Ovary (tissue), 9 donors: ENCODE measurements around the gene CGN. TPM values are rescaled to one million over a fixed set of nuclear protein-coding genes. Genes with fewer than 3 reads are reported as not detected.

Source experiments
- DNase-seq, 5 donors: peaks; one replicate each; pipeline ENCODE4 v3.0.0-alpha.2; 2019 to 2020
- H3K27ac ChIP-seq, 2 donors: fragments of 200-600 bp; one replicate each; pipeline versions ENCODE4 v1.5.1 to v1.8.0; 2019 to 2022
- H3K27me3 ChIP-seq: fragments of 200-600 bp; one replicate; pipeline ENCODE4 v1.8.0; 2022
- H3K36me3 ChIP-seq: fragments of 200-600 bp; sonication (generic); one replicate; pipeline ENCODE4 v1.5.1; 2019
- H3K4me1 ChIP-seq: one replicate; pipeline ENCODE4 v1.8.1; 2013; ENCODE audit warnings: mild to moderate bottlenecking, moderate library complexity; ENCODE audit not compliant: insufficient read depth
- H3K4me3 ChIP-seq: fragments of 200-600 bp; sonication (generic); one replicate; pipeline ENCODE4 v1.5.1; 2017
- H3K9me3 ChIP-seq, 2 donors: fragments of 200-600 bp in 1 of 2; sonication (generic) in 1 of 2; one replicate each; pipeline versions ENCODE4 v1.5.1 to v1.8.1; 2013 to 2019; ENCODE audit warnings: mild to moderate bottlenecking in 1 of 2, moderate library complexity in 1 of 2
- CTCF ChIP-seq, 3 donors: fragments of 450-650 bp in 2 of 3; fragments of 200-600 bp in 1 of 3; IDR thresholded peaks; one replicate each; pipeline versions ENCODE4 v1.5.1 to v1.8.0; 2016 to 2022; ENCODE audit warnings: antibody characterized with exemption in 3 of 3, mild to moderate bottlenecking in 1 of 3
- EP300 ChIP-seq: sonication (generic); formaldehyde crosslinking; IDR thresholded peaks from one replicate; pipeline ENCODE4 v1.6.1; 2017; ENCODE audit warnings: antibody characterized with exemption
- POLR2A ChIP-seq: fragments of 450-650 bp; IDR thresholded peaks from one replicate; pipeline ENCODE4 v1.6.1; 2017; ENCODE audit warnings: antibody characterized with exemption, mild to moderate bottlenecking, moderate library complexity
- WGBS, 3 donors: extraction: QIAGEN DNeasy Blood & Tissue Kit in 1 of 3; methylation state at CpG; one replicate each; pipeline versions ENCODE4 v1.1.5 to v1.1.7; 2013 to 2017; 5-methylcytosine and 5-hydroxymethylcytosine counted together
- intact Hi-C, 4 donors: fragments of 100-400 bp; cut with DNase I; formaldehyde crosslinking; loops; one replicate each; pipeline versions ENCODE4 v1.11.0 to v1.15.1; 2022 to 2023
- polyA plus RNA-seq, 2 donors: library from polyadenylated mRNA; stranded (reverse); fragments of 200-250 nt in 1 of 2; fragments of 350-450 nt in 1 of 2; fragmentation: Illumina TruSeq in 1 of 2; extraction: RNeasy Lipid Tissue Mini Kit (QIAGEN cat#74804) in 1 of 2; gene quantifications; one replicate each; pipeline ENCODE4 v1.2.3, GENCODE V29; 2013 to 2014
- total RNA-seq, 7 donors: library from RNA; depleted of rRNA in 2 of 7; stranded (reverse); fragments of >200 nt in 2 of 7; fragmentation: NEBNext Ultra II Directional in 3 of 7; extraction: Animal tissue kit (Norgen Biotek cat#: 25700) in 3 of 7; gene quantifications; one replicate each; pipeline versions ENCODE4 v1.1.0 to v1.2.4, GENCODE V29; 2016 to 2023
- donor health status: DM: no; HTN: no; CAD: no; lungs with moderate emphysema.
- donor health status: DM: no; HTN: no; CAD: no.
- donor health status: Bipolar disorder and iron deficiency.
- donor health status: DM: yes; HTN: yes; CAD: no.
- donor health status: DM: no; HTN: no; CAD: no.
- donor health status: DM: yes; HTN: yes; CAD: no.

The CGN gene
- total and polyA plus RNA-seq, 9 donors = 1.0 to 26.8 (median 4.3) TPM

- DNase-seq = no peak
- WGBS, 3 donors = 90 to 91% (median 91%) methylated on average over 3 of the region's 3 CpGs
- Histone ChIP-seq H3K4me1 (no peaks in the 10 kb centered on the region), H3K36me3 (no peaks in the 10 kb centered on the region), H3K4me3 (no peak overlapping the region), H3K27me3 (no peaks in the 10 kb centered on the region), H3K27ac (no peak overlapping the region), H3K9me3 (no peaks in the 10 kb centered on the region)
- TF ChIP-seq EP300 (no peak), CTCF (IDR thresholded peaks at IDR 0.05) (no peak), POLR2A (no peak)
- intact Hi-C loops = no loop called here
These were observed 18.1 kb upstream of the CGN start for GRCh38 chr1:151493042-151493441.

GRCh38 chr1:151494741-151495281 is 16.4 kb upstream of the CGN start:
- Histone ChIP-seq H3K9me3 (no peaks in the 10 kb centered on the region), H3K27ac (no peak overlapping the region), H3K27me3 (no peaks in the 10 kb centered on the region), H3K4me1 (no peaks in the 10 kb centered on the region), H3K4me3 (no peak overlapping the region), H3K36me3 (no peaks in the 10 kb centered on the region)
- 0% methylated on average over 1 of the region's 1 CpG for WGBS, 3 donors
- TF ChIP-seq POLR2A (no peak), CTCF (IDR thresholded peaks at IDR 0.05) (no peak), EP300 (no peak)
- no peak for DNase-seq
- intact Hi-C loops = no loop called here

- H3K27ac ChIP-seq = no peak overlapping the region
- intact Hi-C loops = no loop called here
- H3K4me1 ChIP-seq = no peaks in the 10 kb centered on the region
- no peaks in the 10 kb centered on the region for H3K36me3 ChIP-seq
- no peaks in the 10 kb centered on the region for H3K9me3 ChIP-seq
- 6 to 24% (median 23%) methylated on average over 1 of the region's 1 CpG for WGBS, 3 donors
- TF ChIP-seq POLR2A (no peak), EP300 (no peak)
- no peak for DNase-seq
- H3K27me3 ChIP-seq = no peaks in the 10 kb centered on the region
- no peak overlapping the region for H3K4me3 ChIP-seq
These were observed 15.9 kb upstream of the CGN start for GRCh38 chr1:151495316-151495715.

GRCh38 chr1:151499365-151499764 is 11.8 kb upstream of the CGN start:
- Histone ChIP-seq H3K36me3 (no peaks in the 10 kb centered on the region), H3K27me3 (no peaks in the 10 kb centered on the region), H3K9me3 (no peaks in the 10 kb centered on the region), H3K27ac (no peak overlapping the region), H3K4me1 (no peaks in the 10 kb centered on the region), H3K4me3 (no peak overlapping the region)
- TF ChIP-seq CTCF (IDR thresholded peaks at IDR 0.05) (no peak), POLR2A (no peak), EP300 (no peak)
- intact Hi-C loops = no loop called here
- no peak for DNase-seq
- WGBS, 3 donors = 95 to 97% (median 96%) methylated on average over 5 of the region's 5 CpGs

GRCh38 chr1:151499930-151500329 is 11.3 kb upstream of the CGN start:
- Histone ChIP-seq H3K4me1 (no peaks in the 10 kb centered on the region), H3K27ac (no peak overlapping the region), H3K27me3 (no peaks in the 10 kb centered on the region), H3K9me3 (no peaks in the 10 kb centered on the region), H3K4me3 (no peak overlapping the region), H3K36me3 (no peaks in the 10 kb centered on the region)
- WGBS, 3 donors = 77 to 96% (median 94%) methylated on average over 1 of the region's 1 CpG
- no peak for DNase-seq
- no peak for TF ChIP-seq EP300
- TF ChIP-seq CTCF (IDR thresholded peaks at IDR 0.05) = no peak
- no peak for TF ChIP-seq POLR2A
- intact Hi-C loops = no loop called here
